GM18517 (cell line): ENCODE results near the gene C8A.

Experiments used
- ATAC-seq: cut with Tn5 transposase; IDR thresholded peaks from one replicate; pipeline ENCODE4 v1.9.1; 2021; ENCODE audit warnings: mild to moderate bottlenecking, moderate library complexity; ENCODE audit not compliant: unreplicated experiment

Gene C8A

DNA sequence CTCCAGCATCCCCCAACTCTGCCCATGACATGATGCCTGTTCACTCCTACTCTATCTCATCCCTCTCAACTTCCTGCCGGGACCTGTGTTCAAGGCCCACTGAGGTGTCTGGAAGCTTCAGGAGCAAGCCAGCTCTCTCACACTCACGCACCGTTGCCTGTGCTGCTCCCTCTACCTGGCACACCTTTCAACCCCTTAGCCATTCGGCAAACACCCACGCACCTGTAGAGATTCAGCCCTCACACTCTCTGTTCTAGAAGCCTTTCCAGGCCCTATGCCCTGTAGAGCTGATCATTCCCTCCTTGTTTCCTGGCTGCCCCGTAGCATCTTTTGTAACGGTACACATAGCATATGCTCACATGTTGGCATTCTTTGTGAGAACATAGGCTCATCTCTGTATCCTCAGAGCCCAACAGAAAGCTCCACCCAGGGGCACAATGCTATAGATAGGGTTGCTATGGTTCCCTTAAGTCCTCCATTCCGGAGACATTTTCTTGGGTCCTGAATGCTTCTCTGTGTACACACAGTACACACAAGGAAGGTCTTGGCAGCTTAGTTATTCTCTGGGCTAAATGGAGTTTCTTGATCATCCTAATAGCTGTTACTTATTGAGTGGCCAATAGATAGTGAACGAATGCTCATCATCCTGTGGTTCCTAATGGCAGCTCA, 109.9 kb downstream of the C8A start:
- ATAC-seq, result no peak

DNA sequence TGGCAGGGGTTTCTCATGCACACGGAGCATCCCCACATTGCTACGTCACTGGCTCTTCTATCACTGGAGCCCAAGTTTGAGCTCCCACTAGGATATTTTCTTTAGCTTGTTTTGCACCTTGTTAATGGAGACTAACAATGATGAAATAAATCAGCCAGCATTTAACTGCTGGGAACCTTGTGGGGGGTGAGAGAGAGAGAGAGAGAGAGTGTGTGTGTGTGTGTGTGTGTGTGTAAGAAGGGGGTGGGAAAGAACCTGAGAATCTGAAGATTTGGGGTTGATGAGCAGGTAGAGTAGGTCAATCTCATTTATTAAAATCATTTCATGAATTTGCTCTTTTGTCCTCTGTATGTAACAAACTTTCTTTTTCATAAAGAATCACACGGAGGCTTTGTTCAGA, 110.6 kb downstream of the C8A start:
- ATAC-seq, result no peak

DNA sequence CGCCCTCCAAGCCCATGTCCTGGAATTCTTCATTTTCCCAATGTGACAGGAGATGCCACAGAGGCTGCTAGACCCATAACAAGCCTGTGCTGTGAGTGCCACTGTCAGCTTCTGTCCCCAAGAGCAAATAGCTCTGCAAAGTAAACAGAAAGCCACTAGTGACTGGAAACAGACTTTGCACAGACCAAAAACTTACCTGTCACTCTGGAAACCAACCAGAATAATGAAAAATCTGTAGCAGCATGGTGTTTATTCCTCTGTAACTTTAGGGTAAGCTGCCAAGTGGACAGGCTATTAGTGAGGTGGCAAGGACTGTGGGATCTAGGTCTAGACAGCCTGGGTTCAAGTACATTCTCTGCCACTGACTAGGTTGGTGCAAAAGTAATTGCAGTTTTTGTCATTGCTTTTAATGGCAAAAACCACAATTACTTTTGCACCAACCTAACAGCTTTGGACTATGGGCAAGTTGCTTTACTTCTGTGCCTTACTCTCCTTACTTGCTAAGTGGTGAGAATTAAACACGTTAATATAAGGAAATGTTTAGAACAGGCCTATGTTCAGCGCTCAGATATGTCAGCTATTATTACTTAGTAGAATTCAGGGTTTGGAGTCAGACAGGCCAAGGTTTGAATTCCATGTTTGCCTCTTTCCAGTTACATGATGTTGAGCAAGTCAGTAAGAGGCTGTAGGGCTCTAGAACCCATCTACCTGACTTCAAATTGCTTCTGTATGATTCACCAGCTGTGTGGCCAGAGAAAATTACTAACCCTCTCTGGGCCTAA, 111.5 kb downstream of the C8A start, which contains the start of gene C8B:
Gene C8B, minus strand, starts transcription at position 100 of the 782 bp plus-strand sequence. Its CDS starts 67 bp downstream, at position 33.
- ATAC-seq, result no peak

DNA sequence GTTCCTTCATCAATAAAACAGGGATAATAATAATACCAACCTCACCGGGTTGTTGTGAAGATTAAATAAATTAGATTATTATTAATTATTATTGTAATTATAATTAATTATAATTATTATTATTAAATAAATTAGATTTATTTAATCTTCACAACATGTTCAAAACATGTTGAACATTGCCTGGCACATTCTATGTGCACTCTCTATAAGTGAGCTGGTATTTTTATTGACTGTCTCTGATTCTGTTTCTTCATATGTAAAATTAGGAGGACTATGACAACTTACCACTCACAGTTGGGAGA, 112.1 kb downstream of the C8A start:
- ATAC-seq, result no peak

DNA sequence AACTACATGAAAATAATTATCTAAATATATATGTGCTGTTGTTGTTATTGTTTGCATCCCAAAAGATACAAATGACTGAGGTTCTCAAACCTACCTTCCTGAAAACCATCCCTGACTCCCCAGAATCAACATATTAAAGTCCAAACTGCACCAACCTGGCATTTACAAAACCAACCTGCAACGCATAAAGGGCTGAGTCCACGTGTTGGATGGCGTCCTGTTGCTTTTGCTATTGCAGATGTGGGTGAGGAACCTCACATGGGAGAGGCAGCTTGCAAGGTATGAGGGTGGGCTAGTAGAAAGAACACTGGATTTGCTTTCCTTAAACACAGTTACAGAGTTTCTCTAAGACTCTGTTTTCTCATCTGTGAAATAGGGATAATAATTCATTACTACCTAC, 112.8 kb downstream of the C8A start:
- no peak for ATAC-seq
